Mesothelial cell of epicardium (in vitro differentiated cells): ENCODE results near the gene HUS1. TPM values are rescaled to one million over a fixed set of nuclear protein-coding genes. Genes with fewer than 3 reads are reported as not detected.

Experiments used
- DNase-seq, 2 experiments: peaks; one replicate each; pipeline ENCODE4 v3.0.0; 2021; ENCODE audit warnings: low spot score in 2 of 2; ENCODE audit not compliant: unreplicated experiment in 2 of 2
- H3K27ac Mint-ChIP-seq: 2 replicates; pipeline ENCODE4 v1.8.0; 2021; ENCODE audit warnings: mixed read lengths
- H3K27me3 Mint-ChIP-seq: 2 replicates; pipeline ENCODE4 v1.8.0; 2021; ENCODE audit warnings: low read depth, mixed read lengths
- H3K36me3 Mint-ChIP-seq: 2 replicates; pipeline ENCODE4 v1.8.0; 2021; ENCODE audit warnings: mixed read lengths
- H3K4me1 Mint-ChIP-seq: 2 replicates; pipeline ENCODE4 v1.8.0; 2021; ENCODE audit warnings: mixed read lengths
- H3K4me3 Mint-ChIP-seq: 2 replicates; pipeline ENCODE4 v1.8.0; 2021; ENCODE audit warnings: mild to moderate bottlenecking, moderate library complexity, mixed read lengths
- H3K9me3 Mint-ChIP-seq: 2 replicates; pipeline ENCODE4 v1.8.0; 2021; ENCODE audit warnings: mixed read lengths
- total RNA-seq: library from RNA; stranded (reverse); gene quantifications from 3 replicates; pipeline ENCODE4 v1.2.1, GENCODE V29; 2021
- TF ChIP-seq, protein P1 (sequence below): fragments of 200-600 bp; sonication (generic); IDR thresholded peaks from one replicate; pipeline ENCODE4 v1.5.0; 2021; ENCODE audit warnings: antibody characterized with exemption; ENCODE audit not compliant: unreplicated experiment

Gene HUS1
- total RNA-seq, 1 donor from 2014 or later = 39.7 TPM

DNA sequence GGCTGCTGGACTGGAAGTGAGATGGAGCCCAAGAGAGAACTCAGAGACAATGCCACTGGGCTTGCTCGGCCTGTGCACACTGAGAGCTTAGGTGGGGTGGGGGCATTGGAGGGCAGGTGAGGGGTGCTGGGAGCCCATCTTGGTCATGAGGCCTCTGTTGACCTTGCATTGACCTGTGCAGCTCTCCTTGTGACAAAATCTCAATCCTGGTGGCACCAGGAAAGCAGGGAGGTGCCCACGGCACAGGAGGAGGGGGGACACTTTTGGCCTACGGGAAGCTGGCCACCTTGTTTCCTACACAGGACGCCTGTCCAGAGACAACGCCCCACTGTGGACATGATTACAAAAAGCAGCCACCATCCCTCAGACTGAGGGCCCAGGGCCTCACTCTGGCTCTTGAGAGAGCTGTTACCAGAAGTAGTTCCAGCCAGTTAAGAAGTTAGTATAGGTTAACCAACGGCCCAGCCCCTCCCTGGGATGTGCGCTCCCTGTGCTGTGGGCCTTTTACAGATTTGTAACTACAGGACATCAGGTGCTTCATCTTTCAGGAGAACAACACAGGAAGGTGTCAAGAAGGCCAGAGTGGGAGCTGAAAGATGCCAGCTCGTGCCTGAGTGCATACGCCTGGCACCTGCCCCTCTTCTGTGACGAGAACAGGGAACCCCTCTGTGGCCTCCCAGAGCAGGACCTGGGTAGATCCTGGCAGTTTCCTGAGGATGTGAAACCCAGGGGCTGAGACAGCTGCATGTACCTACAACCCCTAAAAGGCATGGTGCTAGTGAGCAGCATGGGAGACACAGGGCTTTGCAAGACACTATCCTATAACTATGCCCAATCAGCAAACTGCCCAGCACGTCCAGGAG, 41.5 kb downstream of the HUS1 start:
- H3K4me1 Mint-ChIP-seq = peaks cover 3% of the 10 kb centered on the region
- H3K27me3 Mint-ChIP-seq = no peaks in the 10 kb centered on the region
- TF ChIP-seq, protein P1, sequence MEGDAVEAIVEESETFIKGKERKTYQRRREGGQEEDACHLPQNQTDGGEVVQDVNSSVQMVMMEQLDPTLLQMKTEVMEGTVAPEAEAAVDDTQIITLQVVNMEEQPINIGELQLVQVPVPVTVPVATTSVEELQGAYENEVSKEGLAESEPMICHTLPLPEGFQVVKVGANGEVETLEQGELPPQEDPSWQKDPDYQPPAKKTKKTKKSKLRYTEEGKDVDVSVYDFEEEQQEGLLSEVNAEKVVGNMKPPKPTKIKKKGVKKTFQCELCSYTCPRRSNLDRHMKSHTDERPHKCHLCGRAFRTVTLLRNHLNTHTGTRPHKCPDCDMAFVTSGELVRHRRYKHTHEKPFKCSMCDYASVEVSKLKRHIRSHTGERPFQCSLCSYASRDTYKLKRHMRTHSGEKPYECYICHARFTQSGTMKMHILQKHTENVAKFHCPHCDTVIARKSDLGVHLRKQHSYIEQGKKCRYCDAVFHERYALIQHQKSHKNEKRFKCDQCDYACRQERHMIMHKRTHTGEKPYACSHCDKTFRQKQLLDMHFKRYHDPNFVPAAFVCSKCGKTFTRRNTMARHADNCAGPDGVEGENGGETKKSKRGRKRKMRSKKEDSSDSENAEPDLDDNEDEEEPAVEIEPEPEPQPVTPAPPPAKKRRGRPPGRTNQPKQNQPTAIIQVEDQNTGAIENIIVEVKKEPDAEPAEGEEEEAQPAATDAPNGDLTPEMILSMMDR = no peak
- H3K27ac Mint-ChIP-seq = no peak overlapping the region
- H3K9me3 Mint-ChIP-seq = no peaks in the 10 kb centered on the region
- no peak overlapping the region for H3K4me3 Mint-ChIP-seq
- DNase-seq = no peak
- H3K36me3 Mint-ChIP-seq = no peaks in the 10 kb centered on the region

DNA sequence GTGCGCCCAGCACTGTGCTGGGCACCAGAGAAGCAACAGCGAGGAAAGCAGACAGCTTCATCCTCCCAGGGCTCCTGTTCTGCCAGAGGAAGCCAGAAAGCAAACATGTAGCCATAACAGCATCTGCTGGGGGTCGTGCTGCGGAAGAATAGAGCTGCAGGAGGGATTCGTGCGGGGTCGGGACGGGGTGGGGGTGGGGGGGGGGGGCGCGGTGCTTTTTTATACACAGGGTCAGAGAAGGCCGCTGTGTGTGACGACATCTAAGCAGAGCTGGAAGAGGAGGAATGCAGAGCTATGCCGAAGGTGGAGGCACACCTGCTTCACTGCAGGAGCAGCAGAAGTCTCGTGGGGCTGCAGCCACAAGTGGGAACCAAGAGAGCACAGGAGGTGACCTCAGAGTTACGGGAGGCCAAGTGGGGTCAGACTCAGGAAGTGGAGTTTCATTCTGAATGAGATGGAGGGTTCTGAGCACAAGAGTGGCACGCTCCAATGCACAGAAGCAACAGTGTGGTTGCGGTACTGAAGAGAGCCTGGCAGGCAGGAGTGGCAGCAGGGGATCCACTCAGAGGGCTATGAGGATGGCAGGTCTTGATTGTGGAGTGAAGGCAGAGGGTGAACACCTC, 42.2 kb downstream of the HUS1 start:
- H3K27me3 Mint-ChIP-seq = no peaks in the 10 kb centered on the region
- no peaks in the 10 kb centered on the region for H3K36me3 Mint-ChIP-seq
- H3K4me1 Mint-ChIP-seq = peaks cover 3% of the 10 kb centered on the region

DNA sequence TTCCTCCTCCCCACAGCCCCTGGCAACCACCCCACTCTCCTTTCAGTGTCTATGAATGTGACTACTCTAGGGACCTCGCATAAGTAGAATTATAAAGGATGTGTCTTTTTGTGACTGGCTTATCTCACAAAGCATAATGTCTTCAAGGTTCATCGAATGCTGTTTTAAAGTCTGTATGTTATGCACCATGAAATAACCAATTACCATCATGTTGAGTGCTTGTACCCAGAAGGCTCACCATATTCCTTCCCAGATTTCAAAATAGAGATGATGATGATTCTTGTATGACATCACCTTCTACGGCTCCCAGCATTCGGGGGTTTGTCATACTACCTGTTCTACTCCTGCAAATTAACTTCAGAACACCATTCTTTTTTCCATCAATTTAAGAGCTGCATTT, 43.1 kb downstream of the HUS1 start:
- no peak overlapping the region for H3K27ac Mint-ChIP-seq
- H3K27me3 Mint-ChIP-seq = no peaks in the 10 kb centered on the region
- H3K4me1 Mint-ChIP-seq = peaks cover 2% of the 10 kb centered on the region
- TF ChIP-seq, protein P1 = no peak
- H3K9me3 Mint-ChIP-seq = no peaks in the 10 kb centered on the region
- DNase-seq = no peak
- no peak overlapping the region for H3K4me3 Mint-ChIP-seq
- no peaks in the 10 kb centered on the region for H3K36me3 Mint-ChIP-seq

More for the DNA sequence above, 42.2 kb downstream of the HUS1 start:
- TF ChIP-seq, protein P1 = no peak
- no peak for DNase-seq
- H3K9me3 Mint-ChIP-seq = no peaks in the 10 kb centered on the region
- H3K4me3 Mint-ChIP-seq = no peak overlapping the region
- no peak overlapping the region for H3K27ac Mint-ChIP-seq

DNA sequence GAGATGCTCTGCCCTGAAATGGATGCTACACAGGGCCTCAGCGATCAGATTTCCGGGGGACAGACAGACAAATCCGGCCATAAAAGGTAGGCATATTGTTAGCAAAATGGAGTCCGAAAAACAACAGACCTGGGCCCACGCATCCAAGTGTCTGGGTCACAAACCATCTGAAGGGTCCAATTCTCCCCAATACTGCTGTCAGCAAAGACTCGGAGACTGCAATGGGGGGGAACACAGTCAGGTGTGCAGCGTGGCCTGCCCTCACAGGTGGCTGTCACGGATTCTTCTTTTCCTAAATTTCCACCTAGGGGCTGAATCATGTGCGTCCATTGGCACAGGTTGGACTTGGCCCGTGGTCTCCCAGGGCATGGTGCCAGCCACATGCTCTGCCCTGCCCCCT, 44.1 kb downstream of the HUS1 start:
- H3K4me3 Mint-ChIP-seq = no peak overlapping the region
- H3K36me3 Mint-ChIP-seq = no peaks in the 10 kb centered on the region
- no peaks in the 10 kb centered on the region for H3K9me3 Mint-ChIP-seq
- H3K27ac Mint-ChIP-seq = no peak overlapping the region
- TF ChIP-seq, protein P1 = no peak
- no peaks in the 10 kb centered on the region for H3K27me3 Mint-ChIP-seq
- H3K4me1 Mint-ChIP-seq = peaks cover 2% of the 10 kb centered on the region
- no peak for DNase-seq

DNA sequence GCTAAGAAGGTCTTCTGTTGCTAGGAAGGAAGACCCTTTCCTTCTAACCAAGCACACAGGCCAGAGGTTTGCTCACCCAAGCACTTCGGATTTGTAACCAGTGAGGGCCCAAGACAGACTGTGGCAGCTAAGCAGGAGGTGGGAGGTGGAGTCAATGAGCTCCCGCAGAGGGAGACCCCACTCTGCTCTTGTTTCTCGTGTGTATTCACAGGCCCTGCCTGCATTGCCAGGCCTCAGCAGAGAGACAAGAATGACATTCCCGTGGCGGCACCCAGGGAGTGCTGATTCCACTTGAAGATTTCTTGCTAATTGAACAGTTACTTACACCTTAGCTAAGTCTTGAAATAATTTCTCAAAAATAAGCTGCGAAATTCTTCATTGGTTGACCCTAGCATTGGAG, 44.6 kb downstream of the HUS1 start:
- Mint-ChIP-seq H3K27me3 (no peaks in the 10 kb centered on the region), H3K4me1 (peaks cover 2% of the 10 kb centered on the region), H3K27ac (no peak overlapping the region), H3K9me3 (no peaks in the 10 kb centered on the region), H3K36me3 (no peaks in the 10 kb centered on the region), H3K4me3 (no peak overlapping the region)
- TF ChIP-seq, protein P1 = no peak
- no peak for DNase-seq
